WTC11 (cell line): Measurements from ENCODE around the gene BTBD9.

ENCODE experiments used
- FOXP4 ChIP-seq: sonication (generic); formaldehyde crosslinking; IDR thresholded peaks from 2 replicates; pipeline ENCODE4 v1.8.0; 2022; ENCODE audit warnings: mild to moderate bottlenecking, missing genetic modification reagents
- JUN ChIP-seq: sonication (generic); formaldehyde crosslinking; IDR thresholded peaks from 2 replicates; pipeline ENCODE4 v1.8.0; 2023; ENCODE audit warnings: mild to moderate bottlenecking, missing genetic modification reagents

- no peak for TF ChIP-seq JUN (CRISPR knock-in tag)
- TF ChIP-seq FOXP4 (CRISPR knock-in tag): no peak
Measured at GRCh38 chr6:38634518-38634917, 5.2 kb downstream of the BTBD9 start.
